BJ (cell line): ENCODE measurements around the gene MNX1. TPM values are rescaled to one million over a fixed set of nuclear protein-coding genes. Genes with fewer than 3 reads are reported as not detected.

ENCODE experiments used
- CTCF ChIA-PET: fragments of 350-600 bp; formaldehyde crosslinking; extraction: SDS; loops from one replicate; lab custom pipeline; 2021; ENCODE audit warnings: antibody characterized with exemption, inconsistent platforms; lab: Yijun Ruan, JAX
- POLR2A ChIA-PET: fragments of 300-600 bp; sonication (Branson Sonifier 250); formaldehyde crosslinking; extraction: SDS; loops from one replicate; lab custom pipeline; 2021; ENCODE audit warnings: antibody characterized with exemption; lab: Charles Lee
- DNase-seq: peaks from one replicate; pipeline ENCODE4 v3.0.0-alpha.2; 2011; ENCODE audit warnings: low read depth
- H3K27me3 ChIP-seq: 2 replicates; pipeline ENCODE4 v1.6.0; 2011; ENCODE audit warnings: low read length; ENCODE audit not compliant: control insufficient read depth, insufficient read depth
- H3K36me3 ChIP-seq: 2 replicates; pipeline ENCODE4 v1.5.1; 2011; ENCODE audit warnings: low read length; ENCODE audit not compliant: control insufficient read depth, insufficient read depth
- H3K4me3 ChIP-seq: 2 replicates; pipeline ENCODE4 v1.5.1; 2011; ENCODE audit warnings: low read depth, mild to moderate bottlenecking, control low read depth, low read length
- polyA plus RNA-seq: library from polyadenylated mRNA; depleted of rRNA; stranded (reverse); fragments of >200 nt; gene quantifications from 2 replicates; pipeline ENCODE4 v1.2.3, GENCODE V29; 2011
- TF ChIP-seq, protein P1 (sequence below): IDR thresholded peaks from 2 replicates; pipeline ENCODE4 v1.5.1; 2011; ENCODE audit warnings: low read depth, mild to moderate bottlenecking, control low read depth, inconsistent platforms, low read length, moderate library complexity; ENCODE audit not compliant: insufficient read depth

The MNX1 gene
- polyA plus RNA-seq, 1 experiment = not detected

DNA sequence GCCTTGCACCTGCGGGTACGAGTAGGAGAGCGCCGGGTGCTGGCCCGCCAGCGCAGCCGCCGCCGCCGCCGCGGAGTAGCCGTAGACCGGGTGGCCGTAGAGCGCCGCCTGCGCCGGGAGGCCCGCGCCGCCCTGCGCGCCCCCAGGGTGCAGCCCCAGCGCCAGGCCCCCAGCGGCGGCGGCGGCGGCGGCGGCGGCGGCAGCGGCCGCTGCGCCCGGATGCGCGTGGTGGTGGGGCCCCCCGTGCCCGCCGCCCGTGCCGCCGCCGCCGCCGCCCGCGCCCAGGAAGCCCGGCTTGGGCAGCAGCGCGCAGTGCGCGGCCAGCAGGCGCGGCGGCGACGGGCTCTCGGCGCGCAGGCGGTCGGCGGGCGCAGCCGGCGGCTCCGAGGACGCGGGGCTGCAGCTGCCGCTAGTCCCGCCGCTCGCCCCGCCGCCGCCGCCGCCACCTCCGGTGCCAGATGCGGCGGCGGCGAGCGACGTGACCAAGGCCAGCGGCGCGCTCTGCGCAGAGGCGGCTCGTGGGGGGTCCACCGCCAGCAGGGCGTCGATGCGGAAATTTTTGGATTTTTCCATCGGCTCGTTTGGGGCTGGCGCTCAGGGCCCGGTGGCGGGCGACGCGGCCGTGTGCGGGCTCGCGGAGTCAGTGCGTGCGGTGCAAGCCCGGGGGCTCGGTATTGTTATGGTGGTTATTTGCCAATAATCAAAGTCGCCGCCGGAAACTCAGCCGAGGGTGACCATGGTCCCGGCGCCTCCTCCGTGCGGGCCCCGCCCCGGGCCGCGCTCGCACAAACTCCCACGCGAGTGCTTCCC, 480 bp downstream of the MNX1 start:
- TF ChIP-seq, protein P1, sequence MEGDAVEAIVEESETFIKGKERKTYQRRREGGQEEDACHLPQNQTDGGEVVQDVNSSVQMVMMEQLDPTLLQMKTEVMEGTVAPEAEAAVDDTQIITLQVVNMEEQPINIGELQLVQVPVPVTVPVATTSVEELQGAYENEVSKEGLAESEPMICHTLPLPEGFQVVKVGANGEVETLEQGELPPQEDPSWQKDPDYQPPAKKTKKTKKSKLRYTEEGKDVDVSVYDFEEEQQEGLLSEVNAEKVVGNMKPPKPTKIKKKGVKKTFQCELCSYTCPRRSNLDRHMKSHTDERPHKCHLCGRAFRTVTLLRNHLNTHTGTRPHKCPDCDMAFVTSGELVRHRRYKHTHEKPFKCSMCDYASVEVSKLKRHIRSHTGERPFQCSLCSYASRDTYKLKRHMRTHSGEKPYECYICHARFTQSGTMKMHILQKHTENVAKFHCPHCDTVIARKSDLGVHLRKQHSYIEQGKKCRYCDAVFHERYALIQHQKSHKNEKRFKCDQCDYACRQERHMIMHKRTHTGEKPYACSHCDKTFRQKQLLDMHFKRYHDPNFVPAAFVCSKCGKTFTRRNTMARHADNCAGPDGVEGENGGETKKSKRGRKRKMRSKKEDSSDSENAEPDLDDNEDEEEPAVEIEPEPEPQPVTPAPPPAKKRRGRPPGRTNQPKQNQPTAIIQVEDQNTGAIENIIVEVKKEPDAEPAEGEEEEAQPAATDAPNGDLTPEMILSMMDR = no peak
- peaks cover 70% of the 10 kb centered on the region for H3K27me3 ChIP-seq
- ChIA-PET POLR2A (no interaction called here), CTCF (no interaction called here)
- DNase-seq = no peak
- H3K36me3 ChIP-seq = no peaks in the 10 kb centered on the region
- no peak overlapping the region for H3K4me3 ChIP-seq

DNA sequence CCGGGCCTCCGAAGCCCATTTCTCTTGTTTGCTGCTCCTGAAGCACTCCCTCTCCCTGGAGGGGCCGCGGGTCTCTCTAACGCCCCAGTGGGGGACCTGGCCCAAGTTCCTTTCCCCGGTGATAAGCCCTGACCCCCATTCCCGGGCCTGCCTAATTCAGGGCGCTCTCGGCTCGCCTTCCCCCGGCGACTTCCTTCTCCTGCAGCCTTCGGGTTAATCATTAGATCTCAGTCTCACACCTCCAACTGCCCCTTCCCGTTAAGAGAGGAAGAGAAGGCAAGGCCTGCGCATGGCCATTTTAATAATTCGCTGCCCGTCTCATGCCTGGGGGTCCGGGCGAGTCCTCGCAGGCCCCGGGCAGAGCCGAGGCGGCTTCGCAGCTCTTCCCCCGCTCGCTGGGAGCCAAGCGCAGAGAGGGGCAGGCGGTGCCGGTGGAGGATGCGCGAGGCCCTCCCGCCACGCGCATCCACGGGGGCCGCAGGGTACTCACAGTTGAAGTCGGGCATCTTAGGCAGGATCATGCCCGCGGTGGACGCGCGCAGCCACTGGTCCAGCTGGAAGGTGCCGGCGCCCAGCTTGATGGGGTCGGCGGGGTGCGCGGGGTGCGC, 1.2 kb downstream of the MNX1 start:
- ChIA-PET CTCF (no interaction called here), POLR2A (no interaction called here)
- Histone ChIP-seq H3K4me3 (no peak overlapping the region), H3K27me3 (peaks cover 69% of the 10 kb centered on the region), H3K36me3 (no peaks in the 10 kb centered on the region)
- TF ChIP-seq, protein P1 = no peak
- no peak for DNase-seq

DNA sequence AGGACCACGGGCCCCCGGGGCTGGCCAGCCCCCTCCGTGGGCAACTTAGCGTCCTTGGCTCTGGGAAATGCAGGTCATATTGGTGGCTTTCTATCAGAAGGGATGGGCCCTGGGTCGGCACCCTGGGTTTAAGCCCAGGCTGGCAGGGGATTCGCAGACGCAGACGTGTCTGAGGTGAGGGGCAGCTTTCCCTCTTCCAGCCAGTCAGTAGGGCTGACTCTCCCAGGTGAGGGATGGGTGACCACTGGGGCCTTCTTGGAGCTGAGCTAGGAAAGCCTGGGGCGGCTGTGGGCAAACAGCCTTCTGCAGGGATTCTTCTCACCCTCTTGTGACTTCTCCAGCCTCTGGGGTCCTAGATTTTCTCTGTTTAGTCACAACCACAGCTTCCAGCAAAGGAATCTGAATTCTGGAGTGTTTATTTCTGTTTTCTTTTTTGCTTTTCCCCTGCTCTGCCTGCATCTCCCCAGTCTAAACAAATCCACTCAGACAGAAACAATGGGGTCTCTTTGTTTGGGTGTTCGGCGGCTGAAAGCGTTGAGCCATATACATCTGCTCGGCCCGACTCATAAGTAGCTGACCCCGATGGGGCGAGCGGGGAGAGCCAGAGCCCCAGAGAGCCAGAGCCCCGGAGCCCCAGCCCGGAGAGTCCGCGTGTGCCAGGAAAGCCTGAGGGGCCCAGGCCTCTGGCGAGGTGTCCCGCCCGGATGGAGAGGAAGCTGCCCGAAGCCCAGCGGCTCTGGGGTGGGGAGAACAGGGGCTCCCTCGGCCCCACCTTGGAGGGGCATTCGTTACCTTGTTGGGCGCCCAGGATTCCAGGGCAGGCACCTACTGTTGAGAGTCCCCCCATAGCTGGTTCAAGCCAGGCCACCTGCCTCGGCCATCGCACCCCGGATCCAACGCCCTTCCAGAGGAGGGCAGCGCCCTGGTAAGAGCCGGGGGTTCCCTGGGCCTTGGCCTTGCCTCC, 2.0 kb downstream of the MNX1 start:
- Histone ChIP-seq H3K36me3 (no peaks in the 10 kb centered on the region), H3K4me3 (no peak overlapping the region), H3K27me3 (peaks cover 67% of the 10 kb centered on the region)
- ChIA-PET CTCF (no interaction called here), POLR2A (no interaction called here)
- DNase-seq = no peak
- TF ChIP-seq, protein P1 = no peak

DNA sequence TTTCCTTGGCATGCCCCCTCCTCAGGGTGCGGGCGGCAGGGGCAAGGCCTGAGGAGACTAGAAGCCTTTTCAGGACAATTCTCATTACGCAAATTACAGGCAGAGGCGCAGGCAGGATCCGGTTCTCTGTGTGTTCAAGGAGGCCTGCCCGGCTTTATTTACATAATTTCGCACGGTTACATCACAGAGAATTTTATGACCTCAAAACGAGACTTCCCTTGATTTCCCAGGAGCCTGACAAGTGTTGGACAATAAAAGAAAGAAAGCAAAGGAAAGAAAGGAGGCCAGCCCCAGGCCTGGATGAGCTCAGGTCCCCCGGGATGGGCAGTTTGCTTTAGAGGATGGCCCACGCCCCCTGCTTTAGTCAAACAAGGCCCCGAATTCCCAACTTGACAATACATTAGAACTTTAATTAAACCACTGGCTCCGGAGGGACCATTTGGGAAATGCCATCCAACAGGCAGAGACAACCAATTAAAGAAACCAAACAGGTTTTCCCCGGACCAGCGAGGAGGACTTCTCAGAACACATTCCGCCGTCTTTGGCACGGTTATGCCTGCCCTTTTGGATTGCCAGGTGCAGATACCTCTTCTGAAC, 2.9 kb downstream of the MNX1 start:
- no peak overlapping the region for H3K4me3 ChIP-seq
- POLR2A ChIA-PET = no interaction called here
- CTCF ChIA-PET = no interaction called here
- DNase-seq = no peak
- peaks cover 67% of the 10 kb centered on the region for H3K27me3 ChIP-seq
- no peaks in the 10 kb centered on the region for H3K36me3 ChIP-seq
- TF ChIP-seq, protein P1 = no peak
